Mesenchymal stem cell (in vitro differentiated cells and primary cell): Measurements from ENCODE around the gene NACC2.

Experiments
- DNase-seq: peaks from one replicate; pipeline ENCODE4 v3.0.0-alpha.2; 2013
- H2AFZ ChIP-seq: one replicate; pipeline ENCODE4 v1.6.1; 2013; ENCODE audit warnings: low read depth, mild to moderate bottlenecking, control low read depth, inconsistent platforms, low read length, moderate library complexity
- H2AK5ac ChIP-seq: 2 replicates; pipeline ENCODE4 v1.6.1; 2013; ENCODE audit warnings: low read length, moderate library complexity, mild to moderate bottlenecking, inconsistent platforms; ENCODE audit not compliant: severe bottlenecking
- H2BK120ac ChIP-seq: one replicate; pipeline ENCODE4 v1.6.1; 2013; ENCODE audit warnings: low read depth, mild to moderate bottlenecking, inconsistent platforms, low read length, moderate library complexity
- H2BK12ac ChIP-seq, 2 experiments: one replicate each; pipeline ENCODE4 v1.6.1; 2013; ENCODE audit warnings: inconsistent platforms in 2 of 2, low read length in 2 of 2, mild to moderate bottlenecking in 2 of 2, moderate library complexity in 2 of 2, control low read depth in 1 of 2
- H2BK15ac ChIP-seq: one replicate; pipeline ENCODE4 v1.6.1; 2013; ENCODE audit warnings: mild to moderate bottlenecking, low read depth, inconsistent platforms; ENCODE audit not compliant: poor library complexity, severe bottlenecking
- H2BK5ac ChIP-seq: 2 replicates; pipeline ENCODE4 v1.6.1; 2013; ENCODE audit warnings: low read depth, mild to moderate bottlenecking, low read length, control low read depth, inconsistent platforms; ENCODE audit not compliant: poor library complexity, severe bottlenecking
- H3K14ac ChIP-seq, 2 experiments: one replicate each; pipeline ENCODE4 v1.6.1; 2013; ENCODE audit warnings: inconsistent platforms in 2 of 2, low read length in 2 of 2, control low read depth in 1 of 2, mild to moderate bottlenecking in 1 of 2, moderate library complexity in 1 of 2
- H3K18ac ChIP-seq, 2 experiments: one replicate each; pipeline ENCODE4 v1.6.1; 2013; ENCODE audit warnings: inconsistent platforms in 2 of 2, low read length in 2 of 2, control low read depth in 1 of 2, low read depth in 1 of 2, mild to moderate bottlenecking in 1 of 2
- H3K23ac ChIP-seq, 2 experiments: one replicate each; pipeline ENCODE4 v1.6.1; 2013; ENCODE audit warnings: inconsistent platforms in 2 of 2, low read length in 2 of 2, mild to moderate bottlenecking in 2 of 2, moderate library complexity in 2 of 2, control low read depth in 1 of 2
- H3K27ac ChIP-seq: 2 replicates; pipeline ENCODE4 v1.5.1; 2013; ENCODE audit warnings: mild to moderate bottlenecking, moderate library complexity, low read length, control low read depth, inconsistent platforms; ENCODE audit not compliant: poor library complexity, severe bottlenecking
- H3K27me3 ChIP-seq, 2 experiments: 2 replicates each; pipeline versions ENCODE4 v1.6.1 to v1.7.0; 2013; ENCODE audit warnings: low read length in 2 of 2, mild to moderate bottlenecking in 2 of 2, moderate library complexity in 2 of 2, control low read depth in 1 of 2, inconsistent platforms in 1 of 2; ENCODE audit not compliant: control insufficient read depth in 1 of 2, insufficient read depth in 1 of 2
- H3K36me3 ChIP-seq, 2 experiments: 2 replicates each; pipeline versions ENCODE4 v1.6.1 to v1.7.0; 2013; ENCODE audit warnings: low read length in 2 of 2, control low read depth in 1 of 2, inconsistent platforms in 1 of 2, low read depth in 1 of 2, mild to moderate bottlenecking in 1 of 2; ENCODE audit not compliant: insufficient read depth in 2 of 2, control insufficient read depth in 1 of 2
- H3K4ac ChIP-seq, 2 experiments: one replicate each; pipeline ENCODE4 v1.6.1; 2013; ENCODE audit warnings: inconsistent platforms in 2 of 2, low read length in 2 of 2, mild to moderate bottlenecking in 2 of 2, moderate library complexity in 2 of 2, control low read depth in 1 of 2, low read depth in 1 of 2
- H3K4me1 ChIP-seq: 2 replicates; pipeline ENCODE4 v1.6.1; 2013; ENCODE audit warnings: low read depth, low read length, control low read depth; ENCODE audit not compliant: control insufficient read depth, insufficient read depth
- H3K4me2 ChIP-seq: 2 replicates; pipeline ENCODE4 v1.6.1; 2013; ENCODE audit warnings: low read length, mild to moderate bottlenecking, inconsistent platforms; ENCODE audit not compliant: poor library complexity, severe bottlenecking
- H3K4me3 ChIP-seq, 2 experiments: 2 replicates each; pipeline versions ENCODE4 v1.5.1 to v1.7.0; 2013; ENCODE audit warnings: low read length in 2 of 2, mild to moderate bottlenecking in 2 of 2, control low read depth in 1 of 2, low read depth in 1 of 2; ENCODE audit not compliant: insufficient read depth in 1 of 2
- H3K79me1 ChIP-seq: replicated peaks from 2 replicates; pipeline ENCODE4 v1.6.1; 2013; ENCODE audit warnings: mild to moderate bottlenecking, control low read depth, low read length, inconsistent platforms; ENCODE audit not compliant: poor library complexity, severe bottlenecking
- H3K9ac ChIP-seq: 2 replicates; pipeline ENCODE4 v1.7.0; 2013; ENCODE audit warnings: mild to moderate bottlenecking, low read length, moderate library complexity
- H3K9me3 ChIP-seq: 2 replicates; pipeline ENCODE4 v1.7.0; 2013; ENCODE audit warnings: mild to moderate bottlenecking, low read length; ENCODE audit not compliant: control insufficient read depth
- H4K8ac ChIP-seq: one replicate; pipeline ENCODE4 v1.6.1; 2013; ENCODE audit warnings: inconsistent platforms, mild to moderate bottlenecking, low read length, moderate library complexity
- H4K91ac ChIP-seq: one replicate; pipeline ENCODE4 v1.6.1; 2013; ENCODE audit warnings: mild to moderate bottlenecking, low read length, inconsistent platforms
- WGBS: methylation state at CpG from one replicate; pipeline ENCODE4 v1.1.7; 2013; ENCODE audit warnings: mixed read lengths; 5-methylcytosine and 5-hydroxymethylcytosine counted together

The NACC2 gene

GRCh38 chr9:135986605-135987004 lies 108.5 kb downstream of the NACC2 start:
- Histone ChIP-seq H3K27me3 (peaks cover 6 to 75% of the 10 kb centered on the region in 2 experiments), H3K9ac (no peak overlapping the region), H3K4me2 (no peak overlapping the region), H4K8ac (no peak overlapping the region), H3K4me3 (no peak overlapping the region), H3K79me1 (no peaks in the 10 kb centered on the region), H2BK120ac (no peak overlapping the region), H4K91ac (peak overlapping the region; percentile 60), H3K36me3 (no peaks in the 10 kb centered on the region), H3K23ac (no peak overlapping the region), H3K4me1 (no peaks in the 10 kb centered on the region), H2BK12ac (no peak overlapping the region), H3K18ac (no peak overlapping the region), H2AK5ac (no peak overlapping the region), H3K4ac (no peak overlapping the region), H3K9me3 (no peaks in the 10 kb centered on the region), H3K14ac (no peak overlapping the region), H2BK15ac (peak overlapping the region; percentile 73), H2AFZ (no peak overlapping the region), H3K27ac (no peak overlapping the region), H2BK5ac (no peak overlapping the region)
- 64% methylated on average over 14 of the region's 15 CpGs for WGBS
- no peak for DNase-seq

- WGBS = 96% methylated on average over 21 of the region's 21 CpGs
- Histone ChIP-seq H2AFZ (no peak overlapping the region), H2BK12ac (peak overlapping the region; percentile 12 to 51), H3K23ac (no peak overlapping the region), H2BK5ac (no peak overlapping the region), H3K14ac (peak overlapping the region in 1 of 2 experiments; percentile 11), H3K36me3 (no peaks in the 10 kb centered on the region), H3K9ac (no peak overlapping the region), H3K9me3 (no peaks in the 10 kb centered on the region), H3K18ac (no peak overlapping the region), H3K79me1 (no peaks in the 10 kb centered on the region), H4K91ac (peak overlapping the region; percentile 9), H3K4me1 (no peaks in the 10 kb centered on the region), H3K27me3 (peaks cover 6 to 81% of the 10 kb centered on the region in 2 experiments), H3K4me3 (no peak overlapping the region), H3K4ac (peak overlapping the region in 1 of 2 experiments; percentile 2), H2BK15ac (peak overlapping the region; percentile 73), H2BK120ac (no peak overlapping the region), H3K27ac (no peak overlapping the region), H4K8ac (peak overlapping the region; percentile 67), H3K4me2 (no peak overlapping the region), H2AK5ac (no peak overlapping the region)
- DNase-seq = no peak
Observed at GRCh38 chr9:135985889-135986288, 109.2 kb downstream of the NACC2 start.

- Histone ChIP-seq H2AFZ (no peak overlapping the region), H2BK5ac (no peak overlapping the region)
- WGBS = 94% methylated on average over 14 of the region's 14 CpGs
Observed at GRCh38 chr9:135985459-135985774, 109.7 kb downstream of the NACC2 start.

DNA sequence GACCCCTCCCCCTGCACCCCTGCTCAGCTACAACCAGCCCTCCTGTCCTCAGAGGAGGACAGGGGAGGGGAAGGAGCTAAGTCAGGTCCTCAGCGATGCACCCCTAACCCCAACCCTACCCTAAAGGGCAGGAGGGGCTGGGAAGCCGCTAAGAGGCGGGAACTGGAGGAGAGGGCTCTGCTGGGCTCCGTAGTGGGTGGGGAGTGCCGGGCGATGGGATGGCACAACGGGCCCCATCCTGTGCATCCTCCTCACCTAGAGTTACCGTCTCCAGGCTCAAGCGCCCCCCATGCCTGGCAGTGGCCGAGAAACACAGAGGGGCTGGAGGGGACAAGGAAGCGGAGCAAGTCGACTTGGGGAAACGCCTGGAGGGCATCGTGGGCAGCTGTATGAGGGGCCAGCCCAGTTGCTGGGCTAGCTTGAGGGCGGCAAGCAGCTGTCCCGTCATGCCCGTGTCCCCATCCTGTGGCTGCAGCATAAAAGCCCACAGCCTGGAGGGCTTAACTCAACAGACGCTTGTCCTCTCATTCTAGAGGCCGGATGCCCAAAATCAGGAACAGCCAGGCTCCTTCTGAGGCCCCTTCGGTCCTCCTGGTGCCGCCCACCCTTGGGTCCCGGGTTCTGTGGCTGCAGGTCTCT lies 110.9 kb downstream of the NACC2 start:
- Histone ChIP-seq H2BK120ac (no peak overlapping the region), H2BK12ac (no peak overlapping the region), H3K23ac (no peak overlapping the region), H2AFZ (no peak overlapping the region), H3K9ac (no peak overlapping the region), H4K8ac (no peak overlapping the region), H3K4me1 (no peaks in the 10 kb centered on the region), H3K4ac (no peak overlapping the region), H3K4me3 (no peak overlapping the region), H2BK15ac (peak overlapping the region; percentile 70), H3K14ac (no peak overlapping the region), H3K18ac (peak overlapping the region in 1 of 2 experiments; percentile 19), H3K36me3 (no peaks in the 10 kb centered on the region), H2BK5ac (no peak overlapping the region), H4K91ac (peak overlapping the region; percentile 45), H3K27ac (no peak overlapping the region), H3K79me1 (no peaks in the 10 kb centered on the region), H3K9me3 (no peaks in the 10 kb centered on the region), H2AK5ac (no peak overlapping the region), H3K27me3 (peaks cover 11 to 79% of the 10 kb centered on the region in 2 experiments), H3K4me2 (no peak overlapping the region)
- 92% methylated on average over 21 of the region's 22 CpGs for WGBS
- no peak for DNase-seq

More at GRCh38 chr9:135985459-135985774, 109.7 kb downstream of the NACC2 start:
- no peak overlapping the region for H3K4me3 ChIP-seq
- H3K9me3 ChIP-seq = no peaks in the 10 kb centered on the region
- no peaks in the 10 kb centered on the region for H3K4me1 ChIP-seq
- peak overlapping the region; percentile 7 for H4K8ac ChIP-seq
- no peak overlapping the region for H2BK15ac ChIP-seq
- no peak overlapping the region for H3K18ac ChIP-seq
- DNase-seq = no peak
- H3K36me3 ChIP-seq = no peaks in the 10 kb centered on the region
- H3K79me1 ChIP-seq = no peaks in the 10 kb centered on the region
- H3K23ac ChIP-seq = no peak overlapping the region
- no peak overlapping the region for H4K91ac ChIP-seq
- H3K9ac ChIP-seq = no peak overlapping the region
- no peak overlapping the region for H3K4me2 ChIP-seq
- no peak overlapping the region for H2BK120ac ChIP-seq
- peak overlapping the region; percentile 25 to 40 for H2BK12ac ChIP-seq
- H3K14ac ChIP-seq = no peak overlapping the region
- H3K27ac ChIP-seq = no peak overlapping the region
- H2AK5ac ChIP-seq = no peak overlapping the region
- peaks cover 6 to 85% of the 10 kb centered on the region in 2 experiments for H3K27me3 ChIP-seq
- H3K4ac ChIP-seq = peak overlapping the region in 1 of 2 experiments; percentile 2
